Ishikawa (cell line): ENCODE measurements around the gene ADAP1.

Experiments used
- CEBPB ChIP-seq: IDR thresholded peaks from 2 replicates; pipeline ENCODE4 v1.6.1; 2012
- CREB1 ChIP-seq: IDR thresholded peaks from 2 replicates; pipeline ENCODE4 v1.6.1; 2012; ENCODE audit warnings: low read depth
- EGR1 ChIP-seq: IDR thresholded peaks from 2 replicates; pipeline ENCODE4 v1.6.1; 2012
- EP300 ChIP-seq: IDR thresholded peaks from 2 replicates; pipeline ENCODE4 v1.6.1; 2012; ENCODE audit warnings: borderline replicate concordance
- FOXM1 ChIP-seq: IDR thresholded peaks from 2 replicates; pipeline ENCODE4 v1.6.1; 2012; ENCODE audit warnings: low read depth, borderline replicate concordance
- NFIC ChIP-seq: IDR thresholded peaks from 2 replicates; pipeline ENCODE4 v1.6.1; 2012
- RAD21 ChIP-seq: IDR thresholded peaks from 2 replicates; pipeline ENCODE4 v1.6.1; 2012; ENCODE audit warnings: low read depth
- TAF1 ChIP-seq: IDR thresholded peaks from 2 replicates; pipeline ENCODE4 v1.6.1; 2012; ENCODE audit warnings: low read depth, mild to moderate bottlenecking
- TCF12 ChIP-seq: IDR thresholded peaks from 2 replicates; pipeline ENCODE4 v1.6.1; 2012; ENCODE audit warnings: low read depth
- TEAD4 ChIP-seq: IDR thresholded peaks from 2 replicates; pipeline ENCODE4 v1.6.1; 2012
- YY1 ChIP-seq: IDR thresholded peaks from 2 replicates; pipeline ENCODE4 v1.6.1; 2012; ENCODE audit warnings: low read depth
- ZBTB7A ChIP-seq: IDR thresholded peaks from 2 replicates; pipeline ENCODE4 v1.6.1; 2012; ENCODE audit warnings: low read depth
- TF ChIP-seq, protein P1 (sequence below): IDR thresholded peaks from 2 replicates; pipeline ENCODE4 v1.6.1; 2012
- TF ChIP-seq, protein P2 (sequence below): IDR thresholded peaks from 2 replicates; pipeline ENCODE4 v1.6.1; 2012; ENCODE audit warnings: low read depth, mild to moderate bottlenecking
- TF ChIP-seq, protein P3 (sequence below): IDR thresholded peaks from 2 replicates; pipeline ENCODE4 v1.6.1; 2012

Gene ADAP1

GRCh38 chr7:977326-978048, 23.0 kb upstream of the ADAP1 start:
- no peak for TF ChIP-seq EP300
- TF ChIP-seq, protein P1, sequence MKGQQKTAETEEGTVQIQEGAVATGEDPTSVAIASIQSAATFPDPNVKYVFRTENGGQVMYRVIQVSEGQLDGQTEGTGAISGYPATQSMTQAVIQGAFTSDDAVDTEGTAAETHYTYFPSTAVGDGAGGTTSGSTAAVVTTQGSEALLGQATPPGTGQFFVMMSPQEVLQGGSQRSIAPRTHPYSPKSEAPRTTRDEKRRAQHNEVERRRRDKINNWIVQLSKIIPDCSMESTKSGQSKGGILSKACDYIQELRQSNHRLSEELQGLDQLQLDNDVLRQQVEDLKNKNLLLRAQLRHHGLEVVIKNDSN, result no peak
- no peak for TF ChIP-seq NFIC
- TF ChIP-seq EGR1, result no peak

DNA sequence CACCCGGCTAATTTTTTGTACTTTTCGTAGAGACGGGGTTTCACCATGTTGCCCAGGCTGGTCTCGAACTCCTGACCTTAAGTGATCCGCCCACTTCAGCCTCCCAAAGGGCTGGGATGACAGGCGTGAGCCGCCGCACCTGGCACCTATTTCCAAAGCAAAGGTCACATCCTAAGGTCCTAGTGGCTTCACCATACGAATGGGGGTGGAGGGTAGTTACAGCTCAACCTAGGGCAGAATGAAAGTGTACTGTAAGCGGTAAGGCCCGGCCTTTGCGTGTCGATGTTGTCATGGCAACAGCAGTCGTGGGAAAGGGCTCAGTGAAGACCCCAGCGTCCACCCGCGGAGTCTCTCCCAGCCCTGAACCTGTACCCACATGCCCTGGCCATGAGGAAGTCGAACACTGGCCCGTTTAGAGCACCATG, 22.4 kb upstream of the ADAP1 start:
- TF ChIP-seq CEBPB (no peak), ZBTB7A (no peak), TAF1 (no peak), RAD21 (no peak), FOXM1 (no peak), NFIC (no peak), YY1 (no peak), TCF12 (no peak), EP300 (no peak), CREB1 (no peak), EGR1 (no peak), TEAD4 (no peak)
- TF ChIP-seq, protein P2, sequence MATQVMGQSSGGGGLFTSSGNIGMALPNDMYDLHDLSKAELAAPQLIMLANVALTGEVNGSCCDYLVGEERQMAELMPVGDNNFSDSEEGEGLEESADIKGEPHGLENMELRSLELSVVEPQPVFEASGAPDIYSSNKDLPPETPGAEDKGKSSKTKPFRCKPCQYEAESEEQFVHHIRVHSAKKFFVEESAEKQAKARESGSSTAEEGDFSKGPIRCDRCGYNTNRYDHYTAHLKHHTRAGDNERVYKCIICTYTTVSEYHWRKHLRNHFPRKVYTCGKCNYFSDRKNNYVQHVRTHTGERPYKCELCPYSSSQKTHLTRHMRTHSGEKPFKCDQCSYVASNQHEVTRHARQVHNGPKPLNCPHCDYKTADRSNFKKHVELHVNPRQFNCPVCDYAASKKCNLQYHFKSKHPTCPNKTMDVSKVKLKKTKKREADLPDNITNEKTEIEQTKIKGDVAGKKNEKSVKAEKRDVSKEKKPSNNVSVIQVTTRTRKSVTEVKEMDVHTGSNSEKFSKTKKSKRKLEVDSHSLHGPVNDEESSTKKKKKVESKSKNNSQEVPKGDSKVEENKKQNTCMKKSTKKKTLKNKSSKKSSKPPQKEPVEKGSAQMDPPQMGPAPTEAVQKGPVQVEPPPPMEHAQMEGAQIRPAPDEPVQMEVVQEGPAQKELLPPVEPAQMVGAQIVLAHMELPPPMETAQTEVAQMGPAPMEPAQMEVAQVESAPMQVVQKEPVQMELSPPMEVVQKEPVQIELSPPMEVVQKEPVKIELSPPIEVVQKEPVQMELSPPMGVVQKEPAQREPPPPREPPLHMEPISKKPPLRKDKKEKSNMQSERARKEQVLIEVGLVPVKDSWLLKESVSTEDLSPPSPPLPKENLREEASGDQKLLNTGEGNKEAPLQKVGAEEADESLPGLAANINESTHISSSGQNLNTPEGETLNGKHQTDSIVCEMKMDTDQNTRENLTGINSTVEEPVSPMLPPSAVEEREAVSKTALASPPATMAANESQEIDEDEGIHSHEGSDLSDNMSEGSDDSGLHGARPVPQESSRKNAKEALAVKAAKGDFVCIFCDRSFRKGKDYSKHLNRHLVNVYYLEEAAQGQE, result no peak

- TF ChIP-seq EP300, result no peak
- no peak for TF ChIP-seq FOXM1
Measured at GRCh38 chr7:975702-976473, 21.4 kb upstream of the ADAP1 start.

GRCh38 chr7:974820-975681, 20.6 kb upstream of the ADAP1 start, which contains the start of gene COX19:
TSS of gene COX19 (minus strand) at chr7:975549. CDS start at chr7:975509, 40 bp downstream.
- TF ChIP-seq TCF12 (peak; percentile 35; the same call in 1 of the 2 replicates), EGR1 (peak; percentile 18; the same call in 1 of the 2 replicates), YY1 (peak; percentile 95), CEBPB (no peak), TEAD4 (no peak), TAF1 (peak; percentile 88)
- TF ChIP-seq, protein P3, sequence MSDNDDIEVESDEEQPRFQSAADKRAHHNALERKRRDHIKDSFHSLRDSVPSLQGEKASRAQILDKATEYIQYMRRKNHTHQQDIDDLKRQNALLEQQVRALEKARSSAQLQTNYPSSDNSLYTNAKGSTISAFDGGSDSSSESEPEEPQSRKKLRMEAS, result peak; percentile 45; the same call in 1 of the 2 replicates
- TF ChIP-seq, protein P2, result 0 out of 2 replicates have a peak, but pooled peaks have one; percentile 22

- no peak for TF ChIP-seq FOXM1
- TF ChIP-seq, protein P3, result no peak
- TF ChIP-seq RAD21, result no peak
- no peak for TF ChIP-seq CREB1
- TF ChIP-seq TCF12, result no peak
- no peak for TF ChIP-seq NFIC
- no peak for TF ChIP-seq YY1
- TF ChIP-seq TEAD4, result no peak
- TF ChIP-seq, protein P2, result no peak
- TF ChIP-seq ZBTB7A, result no peak
Measured at GRCh38 chr7:974172-974571, 19.7 kb upstream of the ADAP1 start.
